HG03342 (cell line): ENCODE data around the gene DPP10.
"Not testable (repeated sequence)": the region's sequence is repeated elsewhere in the genome, so short reads cannot be mapped to it uniquely, and the experiment has no call there.

Source experiments
- ATAC-seq: cut with Tn5 transposase; IDR thresholded peaks from one replicate; pipeline ENCODE4 v1.9.1; 2021; ENCODE audit warnings: mild to moderate bottlenecking, moderate library complexity; ENCODE audit not compliant: unreplicated experiment

The DPP10 gene

DNA sequence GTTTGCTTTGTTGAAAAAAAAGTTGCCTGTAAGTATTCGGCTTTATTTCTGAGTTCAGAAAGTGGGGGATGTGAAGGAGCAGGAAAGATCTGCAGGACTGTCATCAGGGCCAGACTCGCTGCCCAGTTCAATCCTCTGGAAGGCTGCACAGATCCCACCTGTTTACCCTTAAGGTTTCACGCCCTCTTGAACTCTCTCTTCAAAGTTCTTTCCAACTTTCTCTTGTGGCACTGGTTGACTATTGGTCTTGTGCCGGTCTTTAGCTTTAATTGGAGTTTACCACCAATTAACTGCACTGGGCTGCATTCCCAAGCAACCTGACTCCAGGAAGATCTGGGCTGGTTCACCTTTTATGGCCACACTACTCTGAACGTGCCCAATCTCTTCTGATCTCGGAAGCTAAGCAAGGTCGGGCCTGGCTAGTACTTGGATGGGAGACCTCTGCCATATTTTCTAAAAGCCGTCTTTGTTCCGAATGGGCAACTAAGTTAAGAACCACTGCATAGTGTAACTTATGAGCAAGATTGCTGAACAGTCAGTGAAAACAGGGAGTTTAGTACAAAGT, 495.0 kb downstream of the DPP10 start:
- no peak for ATAC-seq

DNA sequence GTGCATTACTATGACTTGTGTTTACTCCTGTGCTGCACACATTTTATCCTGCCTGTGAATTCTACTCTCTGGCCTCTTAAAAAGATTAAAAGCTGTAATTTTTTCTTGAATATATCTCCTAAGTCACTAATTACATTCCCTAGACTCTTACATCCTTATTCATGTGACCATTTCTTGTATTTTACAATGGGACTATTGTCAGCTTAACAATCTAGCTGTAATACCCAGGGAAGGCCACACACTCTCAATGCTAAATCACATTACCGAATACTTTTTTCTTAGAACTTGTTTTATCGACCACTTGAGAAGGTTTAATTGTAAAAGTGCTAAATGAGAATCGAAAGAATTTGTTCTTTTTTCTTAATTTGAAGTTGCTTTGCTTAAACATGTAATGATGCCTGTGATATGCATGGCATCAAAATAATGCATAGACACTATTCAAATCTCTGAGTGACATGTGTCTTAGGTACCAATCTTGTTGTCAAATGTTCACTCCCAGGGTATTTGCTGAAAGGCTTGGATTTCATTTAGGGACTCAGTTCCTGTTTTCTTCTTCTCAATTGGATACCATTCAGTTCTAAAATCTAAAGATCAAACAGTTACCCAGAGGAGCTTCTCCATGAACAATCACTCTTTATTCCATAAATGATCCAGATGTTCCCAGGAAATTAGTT, 498.5 kb downstream of the DPP10 start:
- ATAC-seq: no peak

DNA sequence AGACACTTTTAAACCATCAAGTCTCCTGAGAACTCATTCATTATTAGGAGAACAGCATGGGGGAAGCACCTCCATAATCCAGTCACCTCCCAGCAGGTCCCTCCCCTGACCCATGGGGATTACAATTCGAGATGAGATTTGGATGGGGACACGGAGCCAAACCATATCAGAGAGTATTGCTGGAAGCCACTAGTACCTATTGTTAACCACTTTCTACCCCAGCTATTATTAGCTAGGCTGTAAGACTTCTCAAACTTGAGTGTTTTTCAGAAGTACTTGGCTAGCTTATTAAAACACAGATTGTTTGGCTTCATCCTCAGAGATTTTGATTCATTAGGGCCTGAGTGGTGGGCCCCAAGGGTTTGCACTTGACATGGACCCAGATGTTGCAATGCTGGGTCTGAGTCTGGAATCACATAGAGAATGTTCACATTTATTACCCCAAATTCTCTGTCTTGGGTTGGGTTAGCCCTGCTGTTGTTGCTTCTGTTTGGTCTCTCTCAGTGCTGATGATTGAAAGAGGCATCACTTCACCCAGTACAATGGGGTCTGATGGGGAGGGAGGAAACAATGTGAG, 506.9 kb downstream of the DPP10 start:
- no peak for ATAC-seq

DNA sequence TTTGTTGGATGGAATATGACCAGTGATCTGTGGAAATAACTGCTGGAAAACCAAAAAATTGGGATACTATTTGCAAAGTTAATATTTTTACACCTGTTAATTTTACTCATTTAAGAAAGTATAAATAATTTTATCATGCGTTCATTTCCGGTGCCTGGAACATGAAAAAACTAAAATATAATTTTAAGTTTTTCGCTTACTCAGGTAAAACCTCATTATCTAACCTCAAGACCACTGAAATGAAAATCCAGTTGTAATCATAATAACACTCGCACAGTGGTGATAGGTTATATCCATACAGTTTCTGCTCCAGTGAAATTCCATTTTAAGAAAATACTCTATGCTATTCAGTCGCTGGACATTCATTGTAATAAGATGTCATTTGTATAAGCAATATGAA, 517.9 kb downstream of the DPP10 start:
- ATAC-seq: no peak

DNA sequence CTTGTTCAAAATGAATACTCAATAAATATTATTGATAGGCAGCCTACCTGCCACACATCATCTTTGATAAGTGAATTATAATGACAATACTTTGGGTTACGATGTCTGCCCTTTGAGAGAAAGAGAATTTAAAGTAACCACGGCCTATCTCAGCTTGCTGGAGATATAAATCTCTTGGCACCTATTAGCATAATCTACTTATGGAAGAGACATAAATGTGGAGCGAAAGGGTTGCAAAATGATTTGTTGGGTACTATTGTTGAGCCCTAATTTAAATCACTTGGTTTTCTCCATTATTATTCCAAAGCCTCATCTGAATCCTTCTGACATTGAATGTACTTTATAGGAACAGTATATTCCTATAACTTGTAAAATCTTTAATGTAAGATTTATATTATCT, 520.1 kb downstream of the DPP10 start:
- no peak for ATAC-seq

DNA sequence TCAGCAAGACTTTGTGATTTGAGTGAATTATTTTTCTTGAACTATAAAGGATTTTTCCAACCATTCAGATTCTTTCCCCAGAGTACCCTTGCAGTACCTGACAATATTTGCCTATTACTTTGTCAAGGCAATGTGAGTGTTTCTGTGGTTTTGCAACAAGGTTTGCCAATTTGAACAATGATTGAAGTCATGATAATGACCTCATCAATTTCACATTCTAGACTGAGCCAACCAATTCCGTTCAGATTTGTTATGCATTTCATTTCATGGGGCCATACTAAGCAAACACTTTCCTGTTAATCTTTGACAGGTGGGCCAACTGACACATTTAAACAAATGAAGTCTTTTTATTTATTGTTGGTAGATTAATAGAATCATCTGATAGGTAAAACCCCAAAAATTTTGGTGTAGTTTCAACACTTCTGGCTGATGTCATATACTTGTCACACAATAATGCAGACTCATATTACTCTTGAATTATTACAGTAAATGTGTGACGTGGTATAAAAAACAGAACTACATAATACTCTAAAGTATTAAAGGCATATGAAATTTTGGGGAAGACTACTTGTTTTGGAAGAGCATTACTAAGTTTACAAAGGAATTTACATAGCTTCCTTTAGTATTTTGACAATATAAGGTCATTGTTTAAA, 526.4 kb downstream of the DPP10 start:
- no peak for ATAC-seq

DNA sequence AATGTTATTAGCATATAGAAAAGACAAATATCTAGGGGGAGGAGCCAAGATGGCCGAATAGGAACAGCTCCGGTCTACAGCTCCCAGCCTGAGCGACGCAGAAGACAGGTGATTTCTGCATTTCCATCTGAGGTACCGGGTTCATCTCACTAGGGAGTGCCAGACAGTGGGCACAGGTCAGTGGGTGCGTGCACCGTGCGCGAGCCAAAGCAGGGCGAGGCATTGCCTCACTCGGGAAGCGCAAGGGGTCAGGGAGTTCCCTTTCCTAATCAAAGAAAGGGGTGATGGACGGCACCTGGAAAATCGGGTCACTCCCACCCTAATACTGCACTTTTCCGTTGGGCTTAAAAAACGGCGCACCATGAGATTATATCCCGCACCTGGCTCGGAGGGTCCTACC, 561.9 kb downstream of the DPP10 start:
- not testable (repeated sequence) for ATAC-seq

DNA sequence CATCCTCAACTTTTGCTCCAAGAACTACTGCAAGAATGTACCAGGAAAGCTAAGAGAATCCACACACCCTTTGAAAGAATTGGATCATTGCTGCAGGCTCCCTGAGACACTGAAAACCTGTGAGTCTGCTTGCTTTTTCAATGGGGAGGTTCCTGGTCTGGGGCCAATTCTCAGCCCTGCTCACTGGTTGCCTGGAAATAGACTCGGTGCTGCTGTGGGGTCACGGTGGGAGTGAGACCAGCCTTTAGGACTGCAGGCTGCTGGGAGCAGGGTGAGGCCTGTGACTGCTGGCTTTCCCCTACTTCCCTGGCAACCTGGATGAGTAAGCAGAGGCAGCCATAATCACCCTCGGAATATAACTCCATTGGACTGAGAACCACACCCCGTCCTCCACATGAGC, 569.3 kb downstream of the DPP10 start:
- no peak for ATAC-seq

DNA sequence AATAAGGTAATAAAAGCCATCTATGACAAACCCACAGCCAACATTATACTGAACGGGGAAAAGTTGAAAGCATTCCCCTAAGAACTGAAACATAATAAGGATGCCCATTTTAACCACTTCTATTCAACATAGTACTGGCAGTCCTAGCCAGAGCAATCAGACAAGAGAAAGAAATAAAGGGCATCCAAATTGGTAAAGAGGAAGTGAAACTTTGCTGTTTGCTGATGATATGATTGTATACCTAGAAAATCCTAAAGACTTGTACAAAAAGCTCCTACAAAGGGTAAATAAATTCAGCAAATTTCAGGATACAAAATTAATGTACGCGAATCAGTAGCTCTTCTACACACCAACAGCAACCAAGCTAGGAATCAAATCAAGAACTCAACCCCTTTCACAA, 579.6 kb downstream of the DPP10 start:
- not testable (repeated sequence) for ATAC-seq

DNA sequence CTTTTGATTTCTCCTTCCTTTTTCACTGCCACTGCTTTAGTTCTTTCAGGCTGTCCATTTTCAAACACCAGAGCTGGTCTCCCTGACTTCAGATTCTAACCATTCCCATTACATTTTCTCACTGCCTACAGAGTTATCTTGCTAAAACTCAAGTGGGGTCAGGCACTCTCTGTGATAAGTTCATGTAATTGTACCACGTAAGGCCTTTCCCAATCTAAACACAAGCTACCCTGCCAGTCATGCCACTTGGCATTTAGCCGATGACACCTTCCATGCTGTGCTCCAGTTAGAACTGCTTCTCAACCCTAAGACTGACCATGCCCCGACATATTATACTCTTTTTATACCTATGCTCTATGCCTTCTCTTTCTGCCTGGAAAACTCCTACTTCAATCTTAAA, 592.4 kb downstream of the DPP10 start:
- no peak for ATAC-seq

DNA sequence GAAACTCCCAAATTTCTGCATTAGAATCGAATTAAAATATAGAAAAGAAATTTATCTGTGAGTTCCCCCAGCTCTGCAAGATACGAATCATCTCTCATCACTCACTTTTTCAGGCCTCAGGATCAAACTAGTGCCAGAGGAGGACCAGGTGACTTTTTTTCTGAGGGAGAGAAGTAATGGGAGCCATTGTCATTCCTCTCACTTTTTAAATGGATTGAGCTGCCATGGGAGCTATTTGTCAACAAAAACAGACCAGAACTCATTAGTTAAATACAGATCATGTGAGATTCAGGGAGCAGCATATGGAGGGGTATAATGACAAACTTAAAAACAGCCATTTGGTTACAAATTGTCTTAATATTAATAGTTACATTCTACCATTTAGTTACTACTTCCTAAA, 594.4 kb downstream of the DPP10 start:
- no peak for ATAC-seq

DNA sequence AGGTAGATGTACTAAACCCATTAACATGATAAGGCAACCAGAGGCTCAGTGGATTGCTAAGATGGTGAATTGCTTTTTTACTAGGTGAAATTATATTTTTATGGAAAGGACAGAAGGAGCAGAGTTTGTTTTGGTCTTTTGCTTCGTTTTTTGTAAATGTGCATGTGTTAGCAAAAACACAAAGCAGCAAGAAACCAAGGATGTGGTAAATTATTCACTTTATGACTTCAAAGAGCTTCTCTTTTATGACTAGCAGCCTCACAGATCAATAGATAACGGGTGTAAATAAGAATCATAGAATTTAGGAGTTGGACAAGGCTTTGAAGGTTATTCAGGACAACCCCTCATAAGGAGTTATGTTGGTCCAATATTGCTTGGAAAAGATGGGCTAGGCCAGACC, 615.0 kb downstream of the DPP10 start:
- ATAC-seq: no peak

DNA sequence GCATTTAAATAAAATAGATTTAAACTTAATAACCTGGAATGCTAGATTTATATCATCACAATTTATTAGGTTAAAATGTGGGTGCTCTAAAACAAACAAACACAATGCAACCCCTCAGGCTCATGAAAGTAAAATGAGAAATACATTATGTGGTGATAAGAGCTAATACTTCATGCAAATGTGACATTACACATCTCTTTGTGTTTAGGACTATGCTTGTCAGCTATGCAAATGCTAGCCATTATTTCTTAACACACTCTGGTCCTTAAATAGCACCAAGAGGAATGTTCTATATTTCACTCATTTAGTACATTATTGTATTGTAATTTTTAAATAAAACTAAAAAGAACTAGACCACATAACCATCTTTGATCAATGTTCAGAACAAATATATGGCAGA, 627.6 kb downstream of the DPP10 start:
- no peak for ATAC-seq

DNA sequence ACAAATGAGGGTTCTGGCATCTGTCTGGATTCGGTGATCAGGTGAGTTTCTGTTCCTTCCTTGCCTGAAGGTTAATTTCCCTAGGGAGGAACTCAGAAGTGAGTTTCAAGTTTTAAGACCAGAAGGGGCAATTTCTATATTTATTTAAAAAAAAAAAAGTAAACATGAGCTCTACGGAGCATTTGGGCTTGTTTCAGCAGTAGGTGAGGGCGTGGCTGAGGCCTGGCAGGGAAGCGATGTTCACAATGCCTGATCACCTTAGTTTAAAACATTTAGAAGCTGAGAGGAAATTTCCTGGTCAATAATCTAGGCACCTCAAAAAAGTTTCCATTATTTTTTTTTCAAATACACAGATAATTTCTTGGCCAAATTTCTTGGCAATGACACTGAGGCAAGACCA, 629.1 kb downstream of the DPP10 start:
- ATAC-seq: no peak

DNA sequence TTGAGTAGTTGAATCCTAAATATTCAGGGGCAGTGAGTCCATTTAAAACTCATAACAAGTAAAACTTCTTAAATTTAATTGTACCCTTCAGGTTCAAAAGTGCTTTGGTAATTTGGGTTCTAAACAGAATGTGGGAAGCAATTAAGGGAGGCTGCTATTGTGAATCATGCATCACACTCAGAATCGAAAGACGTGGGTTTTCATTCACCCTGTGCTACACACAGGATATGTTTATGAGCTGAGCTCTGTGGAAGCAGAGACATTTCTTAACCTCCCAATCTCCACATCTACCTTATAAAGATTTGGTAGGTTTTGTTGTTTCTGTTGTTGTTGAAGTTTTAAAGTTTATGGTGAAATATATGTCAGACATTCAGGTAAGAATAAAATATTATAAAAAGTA, 633.4 kb downstream of the DPP10 start:
- no peak for ATAC-seq

DNA sequence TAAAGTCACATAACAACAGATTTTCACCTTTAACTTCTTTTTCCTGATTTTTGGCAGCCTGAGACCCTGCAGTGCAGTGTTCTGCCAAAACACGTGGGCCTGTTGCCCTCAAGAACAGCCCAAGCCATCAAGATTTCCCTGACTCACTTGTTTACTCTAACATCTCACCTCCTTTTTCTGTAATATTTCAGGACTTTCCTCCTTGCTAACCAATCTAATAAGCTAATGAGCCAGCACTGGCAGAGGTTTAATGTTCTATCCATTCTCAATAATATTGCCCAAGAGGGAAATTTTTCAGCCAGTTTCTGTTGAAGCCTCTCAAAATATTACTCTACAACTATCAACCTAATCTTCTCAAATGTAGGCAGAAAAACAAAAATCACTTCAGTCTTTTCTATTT, 635.2 kb downstream of the DPP10 start:
- no peak for ATAC-seq

DNA sequence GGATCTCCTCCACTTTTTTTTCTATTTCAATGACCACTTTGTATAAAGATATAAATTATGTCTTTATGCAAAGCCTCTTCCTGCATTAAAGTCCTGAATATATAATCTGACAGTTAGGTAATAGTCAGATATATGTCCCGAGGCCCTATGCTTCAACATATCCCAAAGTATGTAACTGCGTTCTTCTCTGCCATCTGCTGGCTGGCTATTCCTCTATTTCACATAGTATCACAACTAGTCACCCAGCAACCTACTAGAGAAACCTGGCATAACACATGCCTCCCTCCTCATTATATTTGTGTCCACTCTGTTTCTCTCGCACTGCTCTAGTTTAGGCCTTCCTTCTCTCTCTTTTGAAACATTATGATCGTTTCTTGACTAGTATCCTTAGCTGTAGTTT, 640.8 kb downstream of the DPP10 start:
- ATAC-seq: no peak

DNA sequence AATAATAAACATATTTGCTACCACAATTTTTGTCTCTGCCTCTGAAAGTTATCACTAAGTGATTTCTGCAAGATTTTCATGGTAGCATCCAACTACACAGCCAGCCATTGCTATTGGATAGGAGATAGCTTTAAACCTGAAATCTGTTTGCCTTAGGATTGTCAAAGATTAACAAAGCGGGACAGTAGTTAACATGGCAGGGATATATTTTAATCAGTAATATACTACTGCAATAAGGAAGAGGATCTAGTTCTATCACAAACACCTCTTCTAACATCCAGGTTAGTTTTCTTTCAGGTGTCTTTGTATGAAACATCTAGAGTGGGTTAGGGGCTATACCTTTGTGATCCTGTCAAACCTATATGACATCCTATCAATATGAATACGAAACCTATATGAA, 641.3 kb downstream of the DPP10 start:
- ATAC-seq: no peak

DNA sequence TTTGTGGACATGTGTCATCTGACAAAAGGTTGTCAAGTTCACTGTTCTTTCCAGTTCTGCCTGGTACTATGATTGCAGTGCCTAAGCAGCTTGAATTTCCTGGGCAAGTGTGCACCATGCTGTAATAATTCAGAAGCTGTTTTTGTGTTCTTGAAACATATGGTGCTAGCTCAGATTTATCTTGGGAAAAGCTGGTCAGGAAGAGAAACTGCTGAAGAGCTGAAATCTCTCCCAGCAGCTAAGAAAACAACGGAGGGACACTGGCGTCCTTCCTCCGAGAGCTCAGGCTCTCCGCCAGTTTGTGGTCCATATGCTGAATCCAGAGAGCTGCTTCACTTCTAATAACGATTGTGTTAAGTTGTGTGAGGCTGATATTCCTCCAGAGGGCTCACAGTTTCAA, 642.0 kb downstream of the DPP10 start:
- no peak for ATAC-seq

DNA sequence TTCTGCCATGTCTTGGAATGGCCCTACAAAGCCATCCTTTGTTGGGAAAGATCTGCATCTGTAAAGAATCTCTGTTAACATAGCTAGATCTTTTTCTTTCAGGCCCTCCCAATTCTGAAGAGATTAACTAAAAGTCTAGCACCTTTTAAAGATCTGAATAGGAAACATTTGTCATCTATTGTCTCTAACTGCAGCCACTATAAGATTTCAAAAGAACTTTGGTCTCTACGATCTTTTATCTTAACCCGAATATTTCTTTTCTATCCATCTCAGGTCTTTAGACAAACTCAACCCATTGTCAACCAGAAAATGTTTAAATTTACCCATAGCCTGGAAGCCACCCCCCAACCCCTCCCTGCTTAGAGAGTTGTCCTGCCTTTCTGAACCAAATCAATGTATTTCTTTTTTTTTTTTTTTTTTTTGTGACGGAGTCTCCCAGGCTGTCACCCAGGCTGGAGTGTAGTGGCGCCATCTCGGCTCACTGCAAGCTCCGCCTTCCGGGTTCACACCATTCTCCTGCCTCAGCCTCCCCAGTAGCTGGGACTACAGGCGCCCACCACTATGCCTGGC, 643.7 kb downstream of the DPP10 start:
- ATAC-seq: not testable (repeated sequence)

DNA sequence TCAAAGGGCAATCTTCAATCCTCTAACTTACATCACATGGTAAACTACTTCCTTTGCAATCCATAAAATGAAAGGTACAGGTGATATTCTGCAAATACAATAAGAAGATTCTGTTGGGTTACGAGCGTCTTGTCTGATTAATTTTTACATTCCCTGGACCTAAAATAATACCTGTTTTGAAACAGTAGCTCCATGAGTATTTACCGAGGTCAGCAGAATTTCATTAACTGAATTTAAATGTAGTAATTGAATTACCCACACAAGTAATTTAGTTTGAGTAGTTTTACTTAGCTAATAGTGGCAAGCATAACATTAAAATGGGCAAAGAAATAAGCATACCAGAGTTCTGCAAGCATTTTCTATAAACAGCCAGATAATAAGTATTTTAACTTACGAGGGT, 652.0 kb downstream of the DPP10 start:
- no peak for ATAC-seq

DNA sequence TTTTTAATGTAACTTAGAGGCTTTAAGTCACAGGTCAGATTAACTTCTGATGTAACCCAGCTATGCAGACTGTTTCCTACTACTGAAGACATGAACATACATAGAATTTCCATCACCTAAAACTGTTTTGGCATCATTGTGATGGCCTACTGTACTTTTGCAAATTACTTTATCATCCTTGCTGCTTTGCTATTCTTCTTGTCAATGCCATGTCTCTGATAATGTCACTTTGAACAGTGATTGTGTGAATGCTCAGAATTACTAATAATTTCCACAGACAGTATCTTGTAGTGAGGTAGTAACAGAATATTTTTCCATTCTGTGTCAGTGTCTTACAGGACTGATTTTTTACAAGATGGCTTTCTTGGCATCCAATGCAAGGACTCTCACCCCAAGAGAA, 663.5 kb downstream of the DPP10 start:
- no peak for ATAC-seq
